HT-29 (cell line): Measurements from ENCODE around the gene PHTF2. TPM values are rescaled to one million over a fixed set of nuclear protein-coding genes. Genes with fewer than 3 reads are reported as not detected.
"Not testable (repeated sequence)": the region's sequence is repeated elsewhere in the genome, so short reads cannot be mapped to it uniquely, and the experiment has no call there.

Experiments
- DNase-seq: peaks from one replicate; pipeline ENCODE4 v3.0.0-alpha.2; 2015; ENCODE audit warnings: low spot score
- total RNA-seq: library from RNA; depleted of rRNA; stranded (reverse); fragments of >200 nt; shearing (Covaris generic); gene quantifications from 2 replicates; pipeline ENCODE4 v1.2.3, GENCODE V29; 2014; rRNA removed

The PHTF2 gene
- 13.3 and 13.8 TPM in 2 replicates for total RNA-seq

DNA sequence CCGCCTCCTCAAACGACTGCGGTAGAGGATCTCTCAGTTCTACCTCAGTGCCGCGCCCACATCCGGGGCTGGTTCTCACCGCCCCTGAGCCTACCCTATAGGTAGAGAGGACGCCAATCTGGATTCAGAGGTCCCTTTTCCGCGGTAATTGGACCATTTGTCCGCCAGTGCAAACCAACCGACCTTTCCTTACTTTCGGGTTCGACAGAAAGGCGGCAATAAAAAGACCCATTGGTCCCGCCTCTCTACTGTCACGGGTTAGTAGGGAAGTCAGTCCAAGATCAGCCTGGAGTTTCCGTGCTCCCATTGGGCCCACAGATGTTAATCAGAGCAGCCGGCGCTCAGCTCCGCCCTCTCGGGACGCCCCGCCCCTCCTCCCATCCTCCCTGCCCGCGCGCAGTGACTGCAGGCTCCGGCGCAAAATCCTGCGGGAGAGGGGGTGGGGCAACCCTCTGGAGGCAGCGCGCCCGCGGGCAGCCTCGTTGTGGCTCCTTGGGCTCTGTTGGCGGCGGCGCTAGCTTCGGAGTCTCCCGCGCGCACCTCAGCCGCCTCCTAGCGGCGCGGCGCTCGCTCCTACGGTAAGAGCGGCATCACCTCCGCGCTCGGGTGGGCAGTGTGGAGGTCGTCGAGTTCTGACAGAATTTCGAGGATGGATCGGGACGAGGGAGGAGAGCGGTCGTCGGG lies at the start of gene PHTF2, which contains the start of gene TMEM60:
Gene PHTF2 (plus strand): TSS at position 380 of the 684 bp plus-strand sequence.
Gene TMEM60 (minus strand): TSS at position 41 of the 684 bp plus-strand sequence. CDS start 4,061 bp downstream, outside the sequence.
- peak; percentile 99 for DNase-seq

- DNase-seq: no peak
Measured at GRCh38 chr7:77752016-77752415, 46.6 kb upstream of the PHTF2 start.

DNA sequence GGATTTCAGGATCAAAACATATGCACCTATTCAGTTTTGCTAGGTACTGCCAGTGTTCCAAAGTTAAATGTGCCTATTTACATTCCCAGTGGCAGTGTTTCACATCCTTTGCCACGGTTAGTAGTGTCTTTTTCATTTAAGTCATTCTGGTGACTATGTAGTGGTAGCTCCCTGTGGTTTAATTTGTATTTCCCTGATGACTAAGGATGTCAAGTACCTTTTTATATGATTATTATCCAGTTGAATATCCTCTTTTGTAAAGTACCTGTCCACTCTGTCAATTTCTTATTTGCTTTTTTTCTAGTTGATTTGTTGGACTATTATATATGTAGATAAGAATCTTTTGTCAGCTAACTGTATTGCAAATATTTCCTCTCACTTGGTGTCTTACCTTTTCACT lies 45.4 kb upstream of the PHTF2 start:
- no peak for DNase-seq

- DNase-seq: no peak
Measured at GRCh38 chr7:77757589-77757988, 41.0 kb upstream of the PHTF2 start.

DNA sequence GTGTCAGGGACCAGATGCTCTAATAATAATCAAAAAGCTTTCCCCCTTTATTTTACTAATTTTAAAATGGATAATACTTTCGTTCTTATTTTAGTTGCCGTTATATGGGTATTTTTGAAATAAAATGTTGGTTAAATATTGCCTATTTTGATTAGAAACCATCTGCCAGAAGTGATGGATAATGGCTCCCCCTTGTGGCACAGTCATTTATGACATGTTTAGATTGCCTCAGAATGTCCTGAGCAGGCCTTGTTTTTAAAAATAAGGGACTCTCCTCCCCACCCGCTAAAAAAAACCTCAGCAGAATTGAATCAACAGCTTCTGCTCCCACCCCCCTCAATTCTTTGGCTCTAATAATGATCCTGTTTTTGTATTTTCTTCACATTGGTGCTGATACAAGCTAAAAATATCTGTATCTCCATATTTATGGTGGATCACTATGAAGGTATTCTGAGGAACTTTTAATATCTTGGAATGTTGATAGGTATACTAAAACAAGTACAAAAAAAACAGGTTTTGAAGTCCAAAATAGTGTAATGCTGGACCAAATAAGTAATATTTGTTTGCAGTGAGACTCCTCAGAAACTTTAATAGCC lies 39.2 kb upstream of the PHTF2 start:
- peak; percentile 94 for DNase-seq

GRCh38 chr7:77760809-77761453 lies 37.6 kb upstream of the PHTF2 start:
- DNase-seq: no peak

GRCh38 chr7:77765481-77765880 lies 33.1 kb upstream of the PHTF2 start:
- DNase-seq: no peak

GRCh38 chr7:77765906-77766800 lies 32.4 kb upstream of the PHTF2 start:
- DNase-seq: peak; percentile 48

GRCh38 chr7:77766801-77767605 lies 31.6 kb upstream of the PHTF2 start:
- no peak for DNase-seq

DNA sequence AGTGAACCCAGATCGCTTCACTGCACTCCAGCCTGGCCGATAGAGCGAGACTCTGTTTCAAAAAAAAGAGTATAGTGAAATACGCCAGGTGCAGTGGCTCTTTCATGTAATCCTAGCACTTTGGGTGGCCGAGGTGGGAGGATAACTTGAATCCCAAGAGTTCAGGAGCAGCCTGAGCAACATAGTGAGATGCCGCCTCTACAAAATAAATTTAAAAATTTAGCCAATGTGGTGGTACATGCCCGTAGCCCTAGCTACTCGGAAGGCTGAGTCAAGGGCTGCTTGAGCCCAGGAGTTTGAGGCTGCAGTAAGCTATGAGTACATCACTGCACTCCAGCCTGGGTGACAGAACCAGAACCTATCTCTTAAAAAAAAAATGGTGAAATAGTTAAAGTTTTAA lies 28.3 kb upstream of the PHTF2 start:
- DNase-seq: no peak

GRCh38 chr7:77771901-77772300 lies 26.7 kb upstream of the PHTF2 start:
- DNase-seq: no peak

GRCh38 chr7:77778535-77778934 lies 20.0 kb upstream of the PHTF2 start:
- no peak for DNase-seq

DNA sequence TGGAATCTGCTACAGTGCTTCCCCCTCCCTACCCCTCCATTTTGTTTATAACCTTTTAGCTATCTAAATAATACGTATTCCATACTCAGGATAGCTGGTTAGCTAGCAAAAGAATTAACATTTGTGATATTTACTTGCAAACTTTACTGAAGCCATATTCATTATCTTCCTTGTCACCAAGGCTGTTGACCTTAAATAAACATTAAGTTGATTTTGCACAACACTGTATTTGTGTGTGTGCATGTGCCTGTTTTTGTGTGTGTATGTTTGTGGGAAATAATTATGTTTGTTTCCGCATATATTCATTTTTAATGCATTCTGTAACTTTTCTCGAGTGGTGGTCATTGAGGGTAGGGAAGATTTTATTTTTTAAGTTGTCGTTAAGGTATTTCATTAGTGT lies 16.2 kb upstream of the PHTF2 start:
- DNase-seq: no peak

DNA sequence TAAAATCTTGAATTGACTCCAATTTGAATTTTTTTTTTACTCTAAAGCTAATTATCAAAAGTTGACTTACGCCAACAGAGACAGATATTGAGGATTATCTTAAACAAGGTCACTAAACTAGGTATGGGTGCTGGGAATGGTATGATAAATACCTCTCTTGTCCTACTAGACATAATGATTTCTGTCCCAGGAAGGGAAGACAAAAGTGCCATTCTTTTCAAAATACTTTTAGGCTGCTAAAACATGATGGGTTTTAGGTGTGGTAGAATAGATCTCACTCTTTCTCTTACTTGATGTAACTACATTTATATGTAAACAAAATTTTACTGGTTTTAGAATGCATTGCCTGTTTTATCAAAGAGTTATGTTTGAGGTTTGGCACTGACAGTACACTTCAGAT lies 15.5 kb upstream of the PHTF2 start:
- DNase-seq: no peak

- no peak for DNase-seq
Measured at GRCh38 chr7:77783545-77783944, 15.0 kb upstream of the PHTF2 start.

DNA sequence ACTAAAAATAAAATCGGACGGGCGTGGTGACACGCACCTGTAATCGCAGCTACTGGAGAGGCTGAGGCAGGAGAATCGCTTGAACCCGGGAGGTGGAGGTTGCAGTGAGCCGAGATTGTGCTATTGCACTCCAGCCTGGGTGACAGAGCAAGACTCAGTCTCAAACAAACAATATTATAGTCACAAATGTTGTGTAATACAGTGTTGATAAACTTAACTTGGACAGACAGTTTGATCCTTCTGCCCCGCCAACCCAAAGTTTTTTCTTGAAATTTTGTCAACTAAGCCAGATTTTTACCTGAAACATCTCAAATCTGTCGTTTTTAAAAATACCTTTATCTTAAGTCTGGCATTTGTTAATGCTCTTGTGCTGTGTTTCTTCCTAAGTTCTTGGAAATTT lies 14.1 kb upstream of the PHTF2 start:
- not testable (repeated sequence) for DNase-seq

DNA sequence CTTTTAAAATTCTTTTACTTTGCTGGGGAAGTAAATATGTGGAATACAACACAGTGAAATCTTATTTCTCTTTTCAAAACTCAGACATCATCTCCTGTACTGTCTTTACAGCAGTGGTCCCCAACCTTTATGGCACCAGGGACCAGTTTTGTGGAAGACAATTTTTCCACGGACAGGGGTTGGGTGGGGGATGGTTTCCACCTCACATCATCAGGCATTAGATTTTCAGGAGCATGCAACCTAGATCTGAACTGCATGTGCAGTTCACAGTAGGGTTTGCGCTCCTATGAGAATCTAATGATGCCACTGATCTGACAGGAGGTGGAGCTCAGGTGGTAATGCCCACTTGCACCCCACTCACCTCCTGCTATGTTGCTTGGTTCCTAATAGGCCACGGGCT lies 12.6 kb upstream of the PHTF2 start:
- no peak for DNase-seq

- no peak for DNase-seq
Measured at GRCh38 chr7:77786741-77787140, 11.8 kb upstream of the PHTF2 start.

DNA sequence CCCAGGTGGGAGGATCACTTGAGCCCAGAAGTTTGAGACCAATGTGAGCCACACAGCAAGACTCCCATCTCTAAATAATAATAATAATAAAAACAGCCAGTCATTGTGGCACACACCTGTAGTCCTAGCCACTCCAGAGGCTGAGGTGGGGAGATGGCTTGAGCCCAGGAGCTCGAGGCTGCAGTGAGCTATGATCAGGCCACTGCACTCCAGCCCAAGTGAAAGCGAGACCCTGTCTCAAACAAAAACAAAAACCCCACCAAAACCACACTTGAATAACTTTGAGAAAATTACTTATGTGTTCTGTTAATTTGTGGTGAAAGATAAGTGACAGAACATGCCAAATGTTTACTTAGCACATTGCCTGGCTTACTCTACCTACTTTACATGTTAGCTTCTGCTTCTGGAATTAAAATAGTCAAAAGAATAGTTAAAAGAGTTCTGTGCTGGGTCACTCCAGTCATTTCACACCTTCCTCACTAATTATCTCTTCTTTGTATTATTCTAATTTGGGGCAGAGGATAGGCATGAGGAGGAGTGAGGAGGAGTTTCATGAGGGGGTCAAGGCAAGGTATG lies 10.2 kb upstream of the PHTF2 start:
- DNase-seq: no peak

DNA sequence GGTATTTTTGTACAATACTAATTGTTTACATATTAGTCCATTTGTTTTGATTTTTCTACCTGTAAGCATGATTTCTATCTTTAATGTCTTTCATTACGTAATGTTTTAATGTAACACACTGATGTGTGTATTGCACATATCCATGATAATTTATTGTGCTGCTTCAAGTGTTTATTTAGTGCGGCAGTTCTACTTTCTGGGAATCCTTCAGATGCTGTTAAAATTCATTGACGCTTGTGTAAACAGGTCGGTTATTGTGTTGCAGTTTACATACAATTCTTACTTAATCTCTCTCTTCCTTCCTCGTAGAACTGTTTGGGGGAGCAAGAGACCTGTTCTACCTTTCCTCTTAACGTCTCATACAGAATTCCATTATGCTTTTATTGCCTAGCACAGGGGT lies 7.2 kb upstream of the PHTF2 start:
- DNase-seq: peak; percentile 37

- DNase-seq: no peak
Measured at GRCh38 chr7:77791956-77792355, 6.6 kb upstream of the PHTF2 start.
